Trophoblast cell (in vitro differentiated cells and primary cell): ENCODE data around the gene GPSM3.
A peak's percentile ranks its signal among the peaks of the same experiment; 100 is the strongest.

ENCODE experiments used
- DNase-seq, 2 donors: peaks; one replicate each; pipeline ENCODE4 v3.0.0-alpha.2; 2016
- H2AFZ ChIP-seq: 2 replicates; pipeline ENCODE4 v1.6.1; 2013; ENCODE audit warnings: low read length, moderate library complexity, mild to moderate bottlenecking; ENCODE audit not compliant: insufficient read depth, poor library complexity
- H2AK5ac ChIP-seq: 2 replicates; pipeline ENCODE4 v1.6.1; 2013; ENCODE audit warnings: mild to moderate bottlenecking, low read length
- H2BK120ac ChIP-seq: 2 replicates; pipeline ENCODE4 v1.6.1; 2013; ENCODE audit warnings: low read length, mild to moderate bottlenecking, moderate library complexity; ENCODE audit not compliant: insufficient read depth, poor library complexity
- H2BK12ac ChIP-seq: 2 replicates; pipeline ENCODE4 v1.6.1; 2013; ENCODE audit warnings: mild to moderate bottlenecking, low read length, moderate library complexity
- H2BK5ac ChIP-seq: 2 replicates; pipeline ENCODE4 v1.6.1; 2013; ENCODE audit warnings: low read length, low read depth, moderate library complexity, mild to moderate bottlenecking; ENCODE audit not compliant: poor library complexity
- H3K14ac ChIP-seq: 2 replicates; pipeline ENCODE4 v1.6.1; 2013; ENCODE audit warnings: mild to moderate bottlenecking, low read length
- H3K18ac ChIP-seq: 2 replicates; pipeline ENCODE4 v1.6.1; 2013; ENCODE audit warnings: mild to moderate bottlenecking, low read length
- H3K23ac ChIP-seq: 2 replicates; pipeline ENCODE4 v1.6.1; 2013; ENCODE audit warnings: low read length
- H3K27ac ChIP-seq: 2 replicates; pipeline ENCODE4 v1.5.1; 2013; ENCODE audit warnings: low read depth, mild to moderate bottlenecking, inconsistent platforms, low read length, moderate library complexity
- H3K27me3 ChIP-seq: 2 replicates; pipeline ENCODE4 v1.6.1; 2013; ENCODE audit warnings: inconsistent platforms, mild to moderate bottlenecking, low read length, moderate library complexity; ENCODE audit not compliant: insufficient read depth
- H3K36me3 ChIP-seq, 2 experiments: 1 replicate in 1 of 2; 2 replicates in 1 of 2; pipeline ENCODE4 v1.6.1; 2013; ENCODE audit warnings: low read length in 2 of 2, mild to moderate bottlenecking in 2 of 2, moderate library complexity in 1 of 2; ENCODE audit not compliant: insufficient read depth in 2 of 2, control insufficient read depth in 1 of 2
- H3K4ac ChIP-seq: 2 replicates; pipeline ENCODE4 v1.6.1; 2013; ENCODE audit warnings: low read depth, mild to moderate bottlenecking, low read length, moderate library complexity
- H3K4me1 ChIP-seq, 2 experiments: 1 replicate in 1 of 2; 2 replicates in 1 of 2; pipeline ENCODE4 v1.6.1; 2013; ENCODE audit warnings: low read length in 2 of 2, mild to moderate bottlenecking in 2 of 2, moderate library complexity in 1 of 2; ENCODE audit not compliant: insufficient read depth in 2 of 2, control insufficient read depth in 1 of 2
- H3K4me2 ChIP-seq: 2 replicates; pipeline ENCODE4 v1.6.1; 2013; ENCODE audit warnings: inconsistent platforms, mild to moderate bottlenecking, low read length, moderate library complexity
- H3K4me3 ChIP-seq: 2 replicates; pipeline ENCODE4 v1.5.1; 2013; ENCODE audit warnings: mild to moderate bottlenecking, low read depth, low read length, inconsistent platforms
- H3K79me1 ChIP-seq: one replicate; pipeline ENCODE4 v1.6.1; 2013; ENCODE audit warnings: low read length
- H3K79me2 ChIP-seq: 2 replicates; pipeline ENCODE4 v1.6.1; 2013; ENCODE audit warnings: low read length, mild to moderate bottlenecking; ENCODE audit not compliant: control insufficient read depth, insufficient read depth, poor library complexity
- H3K9ac ChIP-seq: 2 replicates; pipeline ENCODE4 v1.6.1; 2013; ENCODE audit warnings: mild to moderate bottlenecking, low read length
- H3K9me3 ChIP-seq: 2 replicates; pipeline ENCODE4 v1.6.1; 2013; ENCODE audit warnings: low read depth, mild to moderate bottlenecking, control low read depth, inconsistent platforms, low read length; ENCODE audit not compliant: insufficient read depth
- H4K12ac ChIP-seq: 2 replicates; pipeline ENCODE4 v1.6.1; 2013; ENCODE audit warnings: low read depth, mild to moderate bottlenecking, low read length, moderate library complexity
- H4K8ac ChIP-seq: 2 replicates; pipeline ENCODE4 v1.6.1; 2013; ENCODE audit warnings: low read depth, mild to moderate bottlenecking, low read length, moderate library complexity
- H4K91ac ChIP-seq: one replicate; pipeline ENCODE4 v1.6.1; 2013; ENCODE audit warnings: low read depth, mild to moderate bottlenecking, low read length, moderate library complexity
- whole genome bisulfite sequencing: extraction: QIAGEN DNeasy Blood & Tissue Kit; methylation state at CpG from one replicate; pipeline ENCODE4 v1.1.7; 2013; ENCODE audit warnings: missing lambda C conversion rate; ENCODE audit not compliant: insufficient read length, insufficient coverage; ENCODE audit errors: extremely low coverage; 5-methylcytosine and 5-hydroxymethylcytosine counted together

The GPSM3 gene

DNA sequence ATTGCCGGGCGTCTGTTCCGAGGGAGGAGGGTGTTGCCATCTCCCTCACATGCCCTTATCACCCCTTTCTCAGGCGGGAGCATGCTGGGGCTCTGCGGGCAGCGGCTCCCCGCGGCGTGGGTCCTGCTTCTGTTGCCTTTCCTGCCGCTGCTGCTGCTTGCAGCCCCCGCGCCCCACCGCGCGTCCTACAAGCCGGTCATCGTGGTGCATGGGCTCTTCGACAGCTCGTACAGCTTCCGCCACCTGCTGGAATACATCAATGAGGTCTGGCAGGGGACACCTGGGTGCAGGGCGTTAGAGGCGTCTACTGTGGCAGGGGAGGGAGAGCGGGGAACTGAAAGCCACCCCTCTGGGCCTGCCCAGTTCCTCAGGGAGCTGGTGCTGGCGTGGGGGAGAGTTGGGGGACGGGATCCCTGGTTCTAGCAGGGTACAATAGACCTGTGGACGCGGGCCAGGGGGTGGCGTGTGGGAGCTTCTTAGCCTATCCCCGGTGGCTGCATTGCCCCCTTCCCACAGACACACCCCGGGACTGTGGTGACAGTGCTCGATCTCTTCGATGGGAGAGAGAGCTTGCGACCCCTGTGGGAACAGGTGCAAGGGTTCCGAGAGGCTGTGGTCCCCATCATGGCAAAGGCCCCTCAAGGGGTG lies 37.8 kb downstream of the GPSM3 start:
- no CpG with 5 or more reads among the region's 34 CpGs for WGBS
- Histone ChIP-seq H2AK5ac (peak overlapping the region; percentile 59), H3K79me2 (peaks cover 14% of the 10 kb centered on the region), H4K12ac (peak overlapping the region; percentile 84), H3K4ac (peak overlapping the region; percentile 75), H3K9ac (peak overlapping the region; percentile 74), H3K27me3 (peaks cover 20% of the 10 kb centered on the region), H3K18ac (peak overlapping the region; percentile 85), H2BK5ac (no peak overlapping the region), H3K23ac (no peak overlapping the region), H3K4me1 (peaks cover 10 to 13% of the 10 kb centered on the region in 2 experiments), H2BK120ac (peak overlapping the region; percentile 70), H3K36me3 (peaks cover 20 to 23% of the 10 kb centered on the region in 2 experiments), H4K91ac (peak overlapping the region; percentile 81), H3K27ac (peak overlapping the region; percentile 46), H3K79me1 (peaks cover 19% of the 10 kb centered on the region), H4K8ac (peak overlapping the region; percentile 87), H2AFZ (peak overlapping the region; percentile 96), H3K4me2 (peak overlapping the region; percentile 96), H3K4me3 (peak overlapping the region; percentile 82), H3K14ac (peak overlapping the region; percentile 89), H3K9me3 (no peaks in the 10 kb centered on the region), H2BK12ac (peak overlapping the region; percentile 17)
- DNase-seq = peak; percentile 41 to 68

DNA sequence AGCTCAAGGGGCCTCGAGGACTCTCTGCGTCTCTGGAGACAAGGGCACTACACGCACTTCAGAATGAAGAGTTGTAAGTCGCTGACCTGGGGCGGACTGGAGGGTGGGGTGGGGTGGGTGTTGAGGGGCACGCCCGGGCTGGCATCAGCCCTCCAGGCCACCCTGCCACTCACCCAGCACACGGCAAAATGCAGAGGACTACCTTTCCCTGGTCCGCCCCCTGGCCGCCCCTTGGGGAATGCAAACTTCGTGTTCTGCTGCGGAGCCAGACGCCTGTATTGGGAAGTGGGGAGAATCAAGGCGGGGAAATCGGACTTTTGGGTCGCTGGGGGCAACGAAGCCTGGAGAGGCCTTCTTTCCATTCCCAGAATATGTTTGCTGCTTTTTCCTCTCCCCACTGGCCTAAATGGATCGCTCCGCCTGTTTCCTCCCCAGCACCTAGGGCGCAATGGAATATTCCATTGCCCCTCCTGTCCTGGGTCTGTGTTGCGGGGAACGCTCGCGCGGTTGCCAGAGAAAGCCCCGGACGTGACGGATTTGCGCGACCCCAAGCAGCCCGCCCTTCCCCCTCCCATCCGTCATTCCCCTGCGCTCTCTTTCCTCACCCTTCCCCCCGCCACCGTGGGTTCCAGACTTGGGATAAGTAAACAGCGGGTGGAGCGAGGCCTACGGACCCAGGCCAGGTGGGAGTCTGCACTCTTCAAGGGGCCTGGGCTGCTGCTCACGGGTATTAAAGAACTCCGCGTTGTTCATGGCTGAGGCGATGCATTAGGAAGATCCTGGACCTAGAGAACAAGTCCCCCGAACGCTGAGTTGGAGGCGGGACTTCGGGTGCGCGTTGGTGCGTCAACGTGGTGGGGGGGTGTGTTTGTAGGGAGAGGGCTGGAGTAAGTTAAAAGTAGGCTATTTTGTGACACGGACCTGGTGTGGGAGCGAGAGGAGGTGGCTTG lies 38.6 kb downstream of the GPSM3 start, which contains the start of gene PPT2:
PPT2 (plus strand) TSS at position 578 of the 950 bp plus-strand sequence. CDS start 454 bp downstream, outside the sequence.
- peaks cover 10 to 13% of the 10 kb centered on the region in 2 experiments for H3K4me1 ChIP-seq
- peak within 1 kb of the TSS; percentile 91 for H4K12ac ChIP-seq
- peak within 1 kb of the TSS; percentile 75 for H3K27ac ChIP-seq
- peaks cover 20 to 23% of the 10 kb centered on the region in 2 experiments for H3K36me3 ChIP-seq
- H3K23ac ChIP-seq = no peak within 1 kb of the TSS
- peak within 1 kb of the TSS; percentile 32 for H2BK12ac ChIP-seq
- H2BK120ac ChIP-seq = peak within 1 kb of the TSS; percentile 84
- H2BK5ac ChIP-seq = peak within 1 kb of the TSS; percentile 87
- H4K91ac ChIP-seq = peak within 1 kb of the TSS; percentile 84
- peak within 1 kb of the TSS; percentile 96 for H2AFZ ChIP-seq
- peak; percentile 38 to 58 for DNase-seq
- H2AK5ac ChIP-seq = peak within 1 kb of the TSS; percentile 59
- H3K4ac ChIP-seq = peak within 1 kb of the TSS; percentile 75
- H3K4me3 ChIP-seq = peak within 1 kb of the TSS; percentile 82
- H4K8ac ChIP-seq = peak within 1 kb of the TSS; percentile 87
- H3K79me1 ChIP-seq = peaks cover 19% of the 10 kb centered on the region
- peak within 1 kb of the TSS; percentile 86 for H3K18ac ChIP-seq
- peaks cover 14% of the 10 kb centered on the region for H3K79me2 ChIP-seq
- peaks cover 20% of the 10 kb centered on the region for H3K27me3 ChIP-seq
- peak within 1 kb of the TSS; percentile 96 for H3K4me2 ChIP-seq
- WGBS = no CpG with 5 or more reads among the region's 52 CpGs
- peaks cover 2% of the 10 kb centered on the region for H3K9me3 ChIP-seq
- peak within 1 kb of the TSS; percentile 78 for H3K9ac ChIP-seq
- H3K14ac ChIP-seq = peak within 1 kb of the TSS; percentile 89

DNA sequence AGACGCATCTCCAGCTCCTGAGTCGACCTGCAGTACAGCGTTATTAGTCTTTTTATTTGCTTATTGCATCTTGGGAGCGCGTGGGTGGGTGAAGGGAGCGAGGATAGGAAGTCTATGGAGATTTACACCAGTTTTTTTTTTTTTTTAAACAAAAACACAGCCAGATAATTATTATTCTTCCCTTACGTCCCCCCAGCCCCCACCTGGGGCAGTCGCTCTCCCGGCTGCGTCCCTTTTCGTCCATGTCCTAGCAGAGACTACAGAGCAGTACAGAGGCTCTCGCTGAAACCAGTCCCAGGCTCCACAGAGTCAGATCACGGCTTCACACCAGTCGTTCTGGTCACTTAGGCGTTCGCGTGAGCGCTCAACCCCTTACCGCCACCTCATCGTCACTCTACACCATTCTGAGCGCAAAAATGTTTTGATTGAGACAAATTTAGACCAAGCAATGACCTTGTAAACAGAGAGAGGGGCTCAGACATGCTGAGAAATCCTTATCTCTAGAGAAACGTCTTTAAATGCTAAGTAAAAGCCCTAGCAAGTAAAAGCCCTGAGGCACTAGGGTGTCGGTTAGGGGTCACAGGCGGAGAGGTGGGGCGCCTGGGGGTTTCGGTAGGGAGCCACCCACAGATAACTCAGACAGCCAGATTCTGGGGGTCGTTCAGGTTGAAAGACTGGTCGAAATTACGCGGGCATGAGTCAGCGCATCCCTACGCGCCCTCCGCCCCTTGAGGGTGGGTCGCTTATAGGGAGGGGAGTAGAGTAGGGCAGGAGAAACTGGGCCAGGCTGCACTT lies 39.5 kb downstream of the GPSM3 start:
- Histone ChIP-seq H3K4ac (peak overlapping the region; percentile 38), H3K18ac (peak overlapping the region; percentile 86), H2BK5ac (peak overlapping the region; percentile 87), H3K14ac (peak overlapping the region; percentile 87), H3K9me3 (peaks cover 3% of the 10 kb centered on the region), H4K8ac (peak overlapping the region; percentile 81), H3K27ac (peak overlapping the region; percentile 37), H4K12ac (peak overlapping the region; percentile 91), H3K9ac (peak overlapping the region; percentile 43), H2AK5ac (no peak overlapping the region), H3K36me3 (peaks cover 18 to 20% of the 10 kb centered on the region in 2 experiments), H3K79me2 (peaks cover 14% of the 10 kb centered on the region), H3K79me1 (peaks cover 19% of the 10 kb centered on the region), H3K4me2 (peak overlapping the region; percentile 96), H3K4me3 (peak overlapping the region; percentile 82), H2BK12ac (peak overlapping the region; percentile 32), H2AFZ (peak overlapping the region; percentile 71), H2BK120ac (peak overlapping the region; percentile 84), H4K91ac (peak overlapping the region; percentile 84), H3K4me1 (peaks cover 10 to 13% of the 10 kb centered on the region in 2 experiments), H3K23ac (no peak overlapping the region), H3K27me3 (peaks cover 20% of the 10 kb centered on the region)
- WGBS = no CpG with 5 or more reads among the region's 35 CpGs
- peak in 1 of 2 donors; percentile 37 for DNase-seq
